Left ventricle myocardium inferior (tissue), 1 donor: Measurements from ENCODE around the gene AGBL4. TPM values are rescaled to one million over a fixed set of nuclear protein-coding genes. Genes with fewer than 3 reads are reported as not detected.

Source experiments
- DNase-seq: peaks from one replicate; pipeline ENCODE4 v3.0.0-alpha.2; 2020
- H3K27ac ChIP-seq: fragments of 200-600 bp; replicated peaks from 2 replicates; pipeline ENCODE4 v1.8.0; 2021
- H3K27me3 ChIP-seq: fragments of 200-600 bp; 2 replicates; pipeline ENCODE4 v1.8.0; 2021; ENCODE audit warnings: low read depth
- H3K36me3 ChIP-seq: fragments of 200-600 bp; 2 replicates; pipeline ENCODE4 v1.8.0; 2021
- H3K4me1 ChIP-seq: fragments of 200-600 bp; 2 replicates; pipeline ENCODE4 v1.8.0; 2021
- H3K4me3 ChIP-seq: fragments of 200-600 bp; 2 replicates; pipeline ENCODE4 v1.8.0; 2021; ENCODE audit warnings: mild to moderate bottlenecking, moderate library complexity
- H3K9me3 ChIP-seq: fragments of 200-600 bp; replicated peaks from 2 replicates; pipeline ENCODE4 v1.8.0; 2021
- intact Hi-C: fragments of 100-400 bp; cut with micrococcal nuclease; formaldehyde crosslinking; loops from one replicate; pipeline ENCODE4 v1.11.0; 2022
- total RNA-seq: library from RNA; stranded (reverse); fragmentation: NEBNext Ultra II Directional; extraction: Animal tissue kit (Norgen Biotek cat#: 25700); gene quantifications from one replicate; pipeline ENCODE4 v1.2.1, GENCODE V29; 2021
- TF ChIP-seq, protein P1 (sequence below): fragments of 200-600 bp; IDR thresholded peaks from 2 replicates; pipeline ENCODE4 v1.8.0; 2021; ENCODE audit warnings: antibody characterized with exemption, mild to moderate bottlenecking, borderline replicate concordance
- donor health status: DM: no; HTN: yes; CAD: no; lungs with severe emphysema.

AGBL4 gene
- total RNA-seq, 1 donor from 2014 or later: 0.38 TPM

- H3K36me3 ChIP-seq: no peaks in the 10 kb centered on the region
- DNase-seq: no peak
- H3K4me3 ChIP-seq: no peak overlapping the region
- TF ChIP-seq, protein P1, sequence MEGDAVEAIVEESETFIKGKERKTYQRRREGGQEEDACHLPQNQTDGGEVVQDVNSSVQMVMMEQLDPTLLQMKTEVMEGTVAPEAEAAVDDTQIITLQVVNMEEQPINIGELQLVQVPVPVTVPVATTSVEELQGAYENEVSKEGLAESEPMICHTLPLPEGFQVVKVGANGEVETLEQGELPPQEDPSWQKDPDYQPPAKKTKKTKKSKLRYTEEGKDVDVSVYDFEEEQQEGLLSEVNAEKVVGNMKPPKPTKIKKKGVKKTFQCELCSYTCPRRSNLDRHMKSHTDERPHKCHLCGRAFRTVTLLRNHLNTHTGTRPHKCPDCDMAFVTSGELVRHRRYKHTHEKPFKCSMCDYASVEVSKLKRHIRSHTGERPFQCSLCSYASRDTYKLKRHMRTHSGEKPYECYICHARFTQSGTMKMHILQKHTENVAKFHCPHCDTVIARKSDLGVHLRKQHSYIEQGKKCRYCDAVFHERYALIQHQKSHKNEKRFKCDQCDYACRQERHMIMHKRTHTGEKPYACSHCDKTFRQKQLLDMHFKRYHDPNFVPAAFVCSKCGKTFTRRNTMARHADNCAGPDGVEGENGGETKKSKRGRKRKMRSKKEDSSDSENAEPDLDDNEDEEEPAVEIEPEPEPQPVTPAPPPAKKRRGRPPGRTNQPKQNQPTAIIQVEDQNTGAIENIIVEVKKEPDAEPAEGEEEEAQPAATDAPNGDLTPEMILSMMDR: no peak
- H3K27ac ChIP-seq: no peak overlapping the region
- intact Hi-C loops: no loop called here
- H3K27me3 ChIP-seq: peaks cover 66% of the 10 kb centered on the region
- no peaks in the 10 kb centered on the region for H3K4me1 ChIP-seq
- no peaks in the 10 kb centered on the region for H3K9me3 ChIP-seq
These were observed 1379.4 kb downstream of the AGBL4 start for GRCh38 chr1:48644190-48644900.

- Histone ChIP-seq H3K36me3 (no peaks in the 10 kb centered on the region), H3K9me3 (no peaks in the 10 kb centered on the region), H3K4me1 (no peaks in the 10 kb centered on the region), H3K27me3 (peaks cover 66% of the 10 kb centered on the region), H3K27ac (no peak overlapping the region), H3K4me3 (no peak overlapping the region)
- TF ChIP-seq, protein P1: no peak
- no peak for DNase-seq
- intact Hi-C loops: no loop called here
These were observed 1380.6 kb downstream of the AGBL4 start for GRCh38 chr1:48643193-48643592.

GRCh38 chr1:48640836-48641492 is 1382.8 kb downstream of the AGBL4 start:
- Histone ChIP-seq H3K36me3 (no peaks in the 10 kb centered on the region), H3K4me1 (no peaks in the 10 kb centered on the region), H3K27ac (no peak overlapping the region), H3K27me3 (peaks cover 61% of the 10 kb centered on the region), H3K9me3 (no peaks in the 10 kb centered on the region), H3K4me3 (no peak overlapping the region)
- intact Hi-C loops: no loop called here
- no peak for DNase-seq
- TF ChIP-seq, protein P1: no peak

- intact Hi-C loops: no loop called here
- no peaks in the 10 kb centered on the region for H3K9me3 ChIP-seq
- H3K4me3 ChIP-seq: no peak overlapping the region
- H3K27ac ChIP-seq: no peak overlapping the region
- peaks cover 44% of the 10 kb centered on the region for H3K27me3 ChIP-seq
- no peaks in the 10 kb centered on the region for H3K4me1 ChIP-seq
- no peaks in the 10 kb centered on the region for H3K36me3 ChIP-seq
- no peak for DNase-seq
- TF ChIP-seq, protein P1: no peak
These were observed 1393.9 kb downstream of the AGBL4 start for GRCh38 chr1:48629867-48630266.

DNA sequence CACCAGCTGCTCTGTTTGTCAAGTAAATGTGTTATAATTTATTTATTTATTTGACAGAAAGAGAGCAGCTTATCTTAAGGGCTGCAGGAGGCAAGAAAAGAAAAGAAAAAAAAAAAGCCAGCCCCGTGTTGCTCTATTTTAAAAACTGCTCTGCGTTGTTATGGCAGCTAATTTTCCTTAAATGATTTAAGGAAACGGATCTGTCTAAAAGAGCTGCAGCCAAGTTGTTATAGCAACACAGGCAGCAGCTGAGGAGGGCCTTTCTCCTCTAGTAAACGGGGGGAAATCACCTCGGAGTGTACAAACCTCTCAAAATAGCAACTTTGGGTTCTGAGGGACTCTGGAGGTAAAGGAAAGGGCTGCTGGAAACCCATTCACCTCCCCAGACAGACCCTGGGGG is 1396.3 kb downstream of the AGBL4 start:
- no peak for DNase-seq
- H3K4me1 ChIP-seq: no peaks in the 10 kb centered on the region
- intact Hi-C loops: no loop called here
- no peak overlapping the region for H3K4me3 ChIP-seq
- TF ChIP-seq, protein P1: no peak
- no peak overlapping the region for H3K27ac ChIP-seq
- H3K27me3 ChIP-seq: peaks cover 48% of the 10 kb centered on the region
- no peaks in the 10 kb centered on the region for H3K36me3 ChIP-seq
- no peaks in the 10 kb centered on the region for H3K9me3 ChIP-seq
